A549 (cell line): ENCODE measurements around the gene KIFC3. TPM values are rescaled to one million over a fixed set of nuclear protein-coding genes. Genes with fewer than 3 reads are reported as not detected.
A peak's percentile ranks its signal among the peaks of the same experiment; 100 is the strongest.
"Not testable (repeated sequence)": the region's sequence is repeated elsewhere in the genome, so short reads cannot be mapped to it uniquely, and the experiment has no call there.

Experiments
- ATAC-seq, 2 experiments: fragments of 200-7000 bp in 1 of 2; fragments of >200 bp in 1 of 2; cut with Nextera tagmentation in 1 of 2; cut with Tn5 transposase in 1 of 2; 3 replicates each; pipeline versions ENCODE4 v1.8.0 to v1.9.1; 2018 to 2020; ENCODE audit warnings: mild to moderate bottlenecking in 1 of 2, moderate library complexity in 1 of 2
- CTCF ChIA-PET: fragments of 300-600 bp; sonication (Branson Sonifier 250); formaldehyde crosslinking; extraction: SDS; loops from one replicate; lab custom pipeline; 2021; ENCODE audit warnings: antibody characterized with exemption, inconsistent platforms; lab: Yijun Ruan, JAX
- POLR2A ChIA-PET: fragments of 350-600 bp; formaldehyde crosslinking; extraction: SDS; loops from one replicate; lab custom pipeline; 2021; ENCODE audit warnings: antibody characterized with exemption, inconsistent platforms; lab: Yijun Ruan, JAX
- DNase-seq, 2 experiments: peaks; one replicate each; pipeline versions ENCODE4 v3.0.0 to v3.0.0-alpha.2; 2011 to 2016; ENCODE audit warnings: low read depth in 1 of 2, low spot score in 1 of 2
- FAIRE-seq: peaks from 2 replicates; lab custom pipeline; 2011; peaks lifted over from hg19 to GRCh38; lab: Jason Lieb, UNC
- H3K27ac ChIP-seq, 2 experiments: fragments of >200 bp; sonication (Bioruptor Twin); formaldehyde crosslinking; 3 replicates each; pipeline ENCODE4 v1.5.1; 2016 to 2017
- H3K4me1 ChIP-seq: fragments of >200 bp; sonication (Bioruptor Twin); formaldehyde crosslinking; 3 replicates; pipeline ENCODE4 v1.6.1; 2016
- H3K4me2 ChIP-seq: fragments of >200 bp; sonication (Bioruptor Twin); formaldehyde crosslinking; 3 replicates; pipeline ENCODE4 v1.6.1; 2016
- H3K4me3 ChIP-seq: fragments of >200 bp; sonication (Bioruptor Twin); formaldehyde crosslinking; 3 replicates; pipeline ENCODE4 v1.5.1; 2016
- H3K9me3 ChIP-seq: fragments of >200 bp; sonication (Bioruptor Twin); formaldehyde crosslinking; 3 replicates; pipeline ENCODE4 v1.6.1; 2016
- BHLHE40 ChIP-seq: IDR thresholded peaks from 2 replicates; pipeline ENCODE4 v1.6.1; 2012; ENCODE audit warnings: low read depth, low read length, inconsistent platforms
- CEBPB ChIP-seq, 2 experiments: fragments of >200 bp in 1 of 2; sonication (Bioruptor Twin) in 1 of 2; formaldehyde crosslinking in 1 of 2; IDR thresholded peaks; 2 replicates each; pipeline ENCODE4 v1.6.1; 2012 to 2016
- CHD4 ChIP-seq: fragments of 200-600 bp; sonication (generic); IDR thresholded peaks from 2 replicates; pipeline ENCODE4 v1.6.1; 2016; ENCODE audit warnings: antibody characterized with exemption, mild to moderate bottlenecking, borderline replicate concordance
- EHF ChIP-seq: fragments of 250-450 bp; sonication (Bioruptor Pico); IDR thresholded peaks from 2 replicates; pipeline ENCODE4 v1.5.0; 2020; ENCODE audit warnings: mild to moderate bottlenecking
- EP300 ChIP-seq, 2 experiments: fragments of >200 bp; sonication (Bioruptor Twin); formaldehyde crosslinking; IDR thresholded peaks; 2 replicates in 1 of 2; 3 replicates in 1 of 2; pipeline ENCODE4 v1.6.1; 2016 to 2017
- FOSB ChIP-seq: fragments of 250-450 bp; sonication (Bioruptor Pico); IDR thresholded peaks from 2 replicates; pipeline ENCODE4 v1.5.0; 2020; ENCODE audit warnings: mild to moderate bottlenecking, moderate library complexity
- FOXS1 ChIP-seq: fragments of 250-450 bp; sonication (Bioruptor Pico); IDR thresholded peaks from 2 replicates; pipeline ENCODE4 v1.5.0; 2020; ENCODE audit warnings: mild to moderate bottlenecking, moderate library complexity
- GATA3 ChIP-seq: IDR thresholded peaks from 2 replicates; pipeline ENCODE4 v1.6.1; 2012; ENCODE audit warnings: borderline replicate concordance
- HEYL ChIP-seq: fragments of 250-450 bp; sonication (Bioruptor Pico); IDR thresholded peaks from 2 replicates; pipeline ENCODE4 v1.8.0; 2021; ENCODE audit warnings: mild to moderate bottlenecking, moderate library complexity
- HOXA7 ChIP-seq: fragments of 250-450 bp; sonication (Bioruptor Pico); IDR thresholded peaks from 2 replicates; pipeline ENCODE4 v1.5.0; 2020; ENCODE audit warnings: mild to moderate bottlenecking, moderate library complexity
- HOXB13 ChIP-seq: fragments of 250-450 bp; sonication (Bioruptor Pico); IDR thresholded peaks from 2 replicates; pipeline ENCODE4 v1.5.0; 2020; ENCODE audit warnings: low read depth, mild to moderate bottlenecking, moderate library complexity
- JUN ChIP-seq, 2 experiments: fragments of >200 bp; sonication (Bioruptor Twin); formaldehyde crosslinking; IDR thresholded peaks; 2 replicates in 1 of 2; 3 replicates in 1 of 2; pipeline ENCODE4 v1.6.1; 2016 to 2017
- JUNB ChIP-seq: fragments of >200 bp; sonication (Bioruptor Twin); formaldehyde crosslinking; IDR thresholded peaks from 2 replicates; pipeline ENCODE4 v1.6.1; 2016
- KDM1A ChIP-seq: fragments of 200-600 bp; sonication (generic); IDR thresholded peaks from 2 replicates; pipeline ENCODE4 v1.6.1; 2016; ENCODE audit warnings: low read depth, mild to moderate bottlenecking
- KDM5A ChIP-seq: fragments of 200-600 bp; sonication (generic); IDR thresholded peaks from 2 replicates; pipeline ENCODE4 v1.6.1; 2016; ENCODE audit warnings: antibody characterized with exemption, mild to moderate bottlenecking
- MYC ChIP-seq: IDR thresholded peaks from 2 replicates; pipeline ENCODE4 v1.6.1; 2012; ENCODE audit warnings: mild to moderate bottlenecking, inconsistent platforms, low read length, improper control_type of control experiment, borderline replicate concordance
- POLR2A ChIP-seq: IDR thresholded peaks from 2 replicates; pipeline ENCODE4 v1.6.1; 2012; ENCODE audit warnings: mild to moderate bottlenecking, low read length
- POLR2AphosphoS2 ChIP-seq: conservative IDR thresholded peaks from 2 replicates; pipeline ENCODE4 v1.6.1; 2012; ENCODE audit warnings: low read length, improper control_type of control experiment, inconsistent platforms
- RAD21 ChIP-seq, 2 experiments: fragments of >200 bp in 1 of 2; sonication (Bioruptor Twin) in 1 of 2; formaldehyde crosslinking in 1 of 2; IDR thresholded peaks in 1 of 2; conservative IDR thresholded peaks in 1 of 2; 2 replicates in 1 of 2; 3 replicates in 1 of 2; pipeline ENCODE4 v1.6.1; 2012 to 2018; ENCODE audit warnings: inconsistent platforms in 1 of 2
- SMC3 ChIP-seq: fragments of >200 bp; sonication (Bioruptor Twin); formaldehyde crosslinking; IDR thresholded peaks from 3 replicates; pipeline ENCODE4 v1.6.1; 2018; ENCODE audit warnings: inconsistent platforms
- TP53 ChIP-seq: fragments of 250-450 bp; sonication (Bioruptor Pico); IDR thresholded peaks from 2 replicates; pipeline ENCODE4 v1.5.0; 2021; ENCODE audit warnings: mild to moderate bottlenecking, moderate library complexity
- ZNF302 ChIP-seq: fragments of 250-450 bp; sonication (Bioruptor Pico); IDR thresholded peaks from 2 replicates; pipeline ENCODE4 v1.9.0; 2021; ENCODE audit warnings: inconsistent platforms, mild to moderate bottlenecking, moderate library complexity
- ZSCAN20 ChIP-seq: fragments of 250-450 bp; sonication (Bioruptor Pico); IDR thresholded peaks from 2 replicates; pipeline ENCODE4 v1.8.0; 2022; ENCODE audit warnings: mild to moderate bottlenecking, moderate library complexity
- WGBS: methylation state at CpG from one replicate; pipeline ENCODE4 v1.1.6; 2017; ENCODE audit errors: missing lambda C conversion rate; 5-methylcytosine and 5-hydroxymethylcytosine counted together
- polyA plus RNA-seq, 4 experiments: library from polyadenylated mRNA; depleted of rRNA in 3 of 4; stranded (reverse); fragments of >200 nt; fragmentation: RNase III in 1 of 4; extraction: RNeasy Plus Mini Kit Qiagen cat#74134 plus additional on column Dnase treatment in 1 of 4; gene quantifications; 2 replicates in 3 of 4; 3 replicates in 1 of 4; pipeline ENCODE4 v1.2.3, GENCODE V29; 2011 to 2017
- TF ChIP-seq, protein P1 (sequence below): fragments of 250-450 bp; sonication (Bioruptor Pico); IDR thresholded peaks from 2 replicates; pipeline ENCODE4 v1.5.0; 2021; ENCODE audit warnings: mild to moderate bottlenecking, moderate library complexity, borderline replicate concordance
- TF ChIP-seq, protein P2 (sequence below): IDR thresholded peaks from 2 replicates; pipeline ENCODE4 v1.6.1; 2012
- TF ChIP-seq, protein P3 (sequence below): fragments of 250-450 bp; sonication (Bioruptor Pico); IDR thresholded peaks from 2 replicates; pipeline ENCODE4 v1.5.0; 2020; ENCODE audit warnings: low read depth, mild to moderate bottlenecking, moderate library complexity
- TF ChIP-seq, protein P4 (sequence below): fragments of >200 bp; sonication (Bioruptor Twin); formaldehyde crosslinking; IDR thresholded peaks from 3 replicates; pipeline ENCODE4 v1.6.1; 2016
- TF ChIP-seq, protein P5 (sequence below): fragments of 450-650 bp; IDR thresholded peaks from 2 replicates; pipeline ENCODE4 v1.6.1; 2014; ENCODE audit warnings: antibody characterized with exemption

The KIFC3 gene
- polyA plus RNA-seq, 2 of the 4 experiments (the other 2 are of a cell fraction) = 128 to 178 TPM

DNA sequence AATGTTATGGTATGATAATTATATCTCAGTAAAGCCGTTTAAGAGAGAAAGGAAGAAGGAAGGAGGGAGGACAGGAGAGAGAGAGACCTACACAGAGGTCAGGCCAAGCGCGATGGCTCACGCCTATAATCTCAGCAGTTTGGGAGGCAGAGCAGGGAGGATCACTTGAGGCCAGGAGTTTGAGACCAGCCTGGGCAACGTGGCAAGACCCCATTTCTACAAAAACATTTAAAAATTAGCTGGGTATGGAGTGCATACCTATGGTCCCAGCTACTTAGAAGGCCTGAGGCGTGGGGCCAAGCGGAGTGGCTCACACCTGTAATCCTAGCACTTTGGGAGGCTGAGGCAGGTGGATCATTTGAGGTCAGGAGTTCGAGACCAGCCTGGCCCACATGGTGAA is 9.0 kb upstream of the KIFC3 start:
- ChIA-PET POLR2A (interaction anchor here (1.4 to 4.9 kb wide), 2 partner anchors 12 to 16 kb away, joined by 6 to 43 read pairs; no protein-coding TSS in a partner anchor), CTCF (interaction anchor here (0.8 to 4.0 kb wide), 6 partner anchors 9 to 189 kb away, joined by 3 to 18 read pairs (median 4); partner anchors contain the start of genes KIFC3 and ZNF319)
- not testable (repeated sequence) for DNase-seq, ATAC-seq, H3K9me3 ChIP-seq, H3K4me3 ChIP-seq, FAIRE-seq
- WGBS = 77% methylated on average over 8 of the region's 8 CpGs
- TF ChIP-seq FOSB (CRISPR knock-in tag) = peak; percentile 3; the same call in 1 of the 2 replicates
- TF ChIP-seq HOXB13 (CRISPR knock-in tag) = peak; percentile 73
- TF ChIP-seq JUN (IDR thresholded peaks at IDR 0.05) = peak in 1 of 2 experiments; percentile 39; a peak in 1 of 5 replicates
- TF ChIP-seq HEYL = 0 out of 2 replicates have a peak, but pooled peaks have one; percentile 62
- H3K27ac ChIP-seq = peak overlapping the region; percentile 91 to 97
- H3K4me1 ChIP-seq = peaks cover 84% of the 10 kb centered on the region
- H3K4me2 ChIP-seq = peak overlapping the region; percentile 71; the same call in 2 of the 3 replicates

DNA sequence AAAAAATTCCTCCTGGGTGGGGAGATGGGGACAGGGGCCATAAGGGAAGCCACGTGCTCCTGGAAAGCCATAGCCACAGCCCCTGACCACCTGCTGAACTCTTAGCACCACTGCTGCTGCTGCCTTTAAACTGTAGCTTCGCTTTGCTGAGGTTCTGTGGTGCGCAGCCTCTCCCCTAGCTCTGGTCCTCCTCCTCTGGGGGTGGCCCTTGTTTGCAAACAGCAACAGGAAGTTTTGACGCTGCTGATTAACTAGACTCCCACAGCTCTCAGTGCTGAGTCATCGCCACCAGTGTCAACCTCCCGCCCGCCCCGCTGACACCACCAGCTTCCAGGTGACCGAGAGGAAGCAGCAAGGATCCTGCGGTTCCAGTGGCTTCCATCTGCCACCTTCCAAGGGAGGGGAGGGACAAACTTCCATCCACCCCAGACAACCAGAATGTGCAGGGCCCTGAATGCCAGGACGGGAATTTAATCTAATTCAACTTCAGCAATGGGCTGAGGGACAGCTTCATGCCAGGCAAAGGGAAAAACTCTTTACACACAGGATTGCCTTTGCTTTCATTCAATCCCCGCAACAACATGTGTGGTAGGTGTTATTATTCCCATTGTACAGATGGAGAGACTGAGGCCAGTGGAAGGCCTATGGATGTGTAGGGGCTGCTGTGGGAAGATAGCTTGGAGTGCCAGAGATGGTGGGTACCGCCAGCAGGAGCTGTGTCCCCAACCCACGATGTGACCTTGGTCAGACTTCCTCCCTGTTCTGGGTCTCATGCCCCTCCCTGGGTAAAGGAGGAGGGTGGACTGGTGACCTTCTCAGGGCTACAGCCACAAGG is 8.1 kb upstream of the KIFC3 start:
- ATAC-seq (peak; percentile 71 to 81), FAIRE-seq (peak; percentile 91), DNase-seq (peak; percentile 94 to 98)
- H3K27ac ChIP-seq = peak overlapping the region; percentile 91 to 97
- H3K4me2 ChIP-seq = peak overlapping the region; percentile 71
- H3K4me1 ChIP-seq = peaks cover 84% of the 10 kb centered on the region
- ChIA-PET POLR2A (interaction anchor here (0.9 to 4.9 kb wide), 6 partner anchors 11 to 53 kb away, joined by 3 to 43 read pairs (median 5); no protein-coding TSS in a partner anchor), CTCF (interaction anchor here (0.8 to 4.6 kb wide), 12 partner anchors 8 to 234 kb away, joined by 3 to 24 read pairs (median 6); partner anchors contain the start of genes KIFC3 and ZNF319)
- WGBS = 12% methylated on average over 14 of the region's 14 CpGs
- peak overlapping the region; percentile 4; the same call in 1 of the 3 replicates for H3K4me3 ChIP-seq
- H3K9me3 ChIP-seq = no peaks in the 10 kb centered on the region
- TF ChIP-seq MYC = no peak
- no peak; the same call in 1 of the 2 replicates for TF ChIP-seq HOXB13 (CRISPR knock-in tag)
- TF ChIP-seq JUNB = peak; percentile 45; the same call in 1 of the 2 replicates
- TF ChIP-seq, protein P1, sequence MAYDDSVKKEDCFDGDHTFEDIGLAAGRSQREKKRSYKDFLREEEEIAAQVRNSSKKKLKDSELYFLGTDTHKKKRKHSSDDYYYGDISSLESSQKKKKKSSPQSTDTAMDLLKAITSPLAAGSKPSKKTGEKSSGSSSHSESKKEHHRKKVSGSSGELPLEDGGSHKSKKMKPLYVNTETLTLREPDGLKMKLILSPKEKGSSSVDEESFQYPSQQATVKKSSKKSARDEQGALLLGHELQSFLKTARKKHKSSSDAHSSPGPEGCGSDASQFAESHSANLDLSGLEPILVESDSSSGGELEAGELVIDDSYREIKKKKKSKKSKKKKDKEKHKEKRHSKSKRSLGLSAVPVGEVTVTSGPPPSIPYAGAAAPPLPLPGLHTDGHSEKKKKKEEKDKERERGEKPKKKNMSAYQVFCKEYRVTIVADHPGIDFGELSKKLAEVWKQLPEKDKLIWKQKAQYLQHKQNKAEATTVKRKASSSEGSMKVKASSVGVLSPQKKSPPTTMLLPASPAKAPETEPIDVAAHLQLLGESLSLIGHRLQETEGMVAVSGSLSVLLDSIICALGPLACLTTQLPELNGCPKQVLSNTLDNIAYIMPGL (CRISPR knock-in tag) = no peak
- no peak for TF ChIP-seq POLR2AphosphoS2
- TF ChIP-seq ZSCAN20 (CRISPR knock-in tag) = peak; percentile 83
- TF ChIP-seq KDM1A = peak; percentile 96
- TF ChIP-seq ZNF302 (CRISPR knock-in tag) = peak; percentile 20; the same call in 1 of the 2 replicates
- peak; percentile 86 to 92 for TF ChIP-seq JUN (IDR thresholded peaks at IDR 0.05)
- TF ChIP-seq BHLHE40 = no peak
- TF ChIP-seq RAD21 (conservative IDR thresholded peaks at IDR 0.05 in 1 of 2, IDR thresholded peaks at IDR 0.05 in 1 of 2) = peak; percentile 3 to 51; a peak in 3 of 5 replicates
- peak; percentile 34 for TF ChIP-seq FOSB (CRISPR knock-in tag)
- TF ChIP-seq, protein P2, sequence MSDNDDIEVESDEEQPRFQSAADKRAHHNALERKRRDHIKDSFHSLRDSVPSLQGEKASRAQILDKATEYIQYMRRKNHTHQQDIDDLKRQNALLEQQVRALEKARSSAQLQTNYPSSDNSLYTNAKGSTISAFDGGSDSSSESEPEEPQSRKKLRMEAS = peak; percentile 94
- TF ChIP-seq HOXA7 (CRISPR knock-in tag) = peak; percentile 64; the same call in 1 of the 2 replicates
- TF ChIP-seq, protein P3, sequence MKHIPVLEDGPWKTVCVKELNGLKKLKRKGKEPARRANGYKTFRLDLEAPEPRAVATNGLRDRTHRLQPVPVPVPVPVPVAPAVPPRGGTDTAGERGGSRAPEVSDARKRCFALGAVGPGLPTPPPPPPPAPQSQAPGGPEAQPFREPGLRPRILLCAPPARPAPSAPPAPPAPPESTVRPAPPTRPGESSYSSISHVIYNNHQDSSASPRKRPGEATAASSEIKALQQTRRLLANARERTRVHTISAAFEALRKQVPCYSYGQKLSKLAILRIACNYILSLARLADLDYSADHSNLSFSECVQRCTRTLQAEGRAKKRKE (CRISPR knock-in tag) = peak; percentile 24; the same call in 1 of the 2 replicates
- no peak for TF ChIP-seq TP53 (CRISPR knock-in tag)
- TF ChIP-seq CHD4 = 0 out of 2 replicates have a peak, but pooled peaks have one; percentile 78
- peak; percentile 90 to 91 for TF ChIP-seq EP300 (IDR thresholded peaks at IDR 0.05)
- TF ChIP-seq EHF (CRISPR knock-in tag) = 0 out of 2 replicates have a peak, but pooled peaks have one; percentile 17
- TF ChIP-seq KDM5A = no peak
- TF ChIP-seq SMC3 = peak; percentile 31; the same call in 2 of the 3 replicates
- TF ChIP-seq, protein P4, sequence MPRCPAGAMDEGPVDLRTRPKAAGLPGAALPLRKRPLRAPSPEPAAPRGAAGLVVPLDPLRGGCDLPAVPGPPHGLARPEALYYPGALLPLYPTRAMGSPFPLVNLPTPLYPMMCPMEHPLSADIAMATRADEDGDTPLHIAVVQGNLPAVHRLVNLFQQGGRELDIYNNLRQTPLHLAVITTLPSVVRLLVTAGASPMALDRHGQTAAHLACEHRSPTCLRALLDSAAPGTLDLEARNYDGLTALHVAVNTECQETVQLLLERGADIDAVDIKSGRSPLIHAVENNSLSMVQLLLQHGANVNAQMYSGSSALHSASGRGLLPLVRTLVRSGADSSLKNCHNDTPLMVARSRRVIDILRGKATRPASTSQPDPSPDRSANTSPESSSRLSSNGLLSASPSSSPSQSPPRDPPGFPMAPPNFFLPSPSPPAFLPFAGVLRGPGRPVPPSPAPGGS = peak; percentile 72; the same call in 1 of the 3 replicates
- TF ChIP-seq CEBPB (IDR thresholded peaks at IDR 0.05) = peak in 1 of 2 experiments; percentile 75; a peak in 2 of 4 replicates
- TF ChIP-seq FOXS1 = 0 out of 2 replicates have a peak, but pooled peaks have one; percentile 9
- peak; percentile 56 for TF ChIP-seq POLR2A
- TF ChIP-seq, protein P5, sequence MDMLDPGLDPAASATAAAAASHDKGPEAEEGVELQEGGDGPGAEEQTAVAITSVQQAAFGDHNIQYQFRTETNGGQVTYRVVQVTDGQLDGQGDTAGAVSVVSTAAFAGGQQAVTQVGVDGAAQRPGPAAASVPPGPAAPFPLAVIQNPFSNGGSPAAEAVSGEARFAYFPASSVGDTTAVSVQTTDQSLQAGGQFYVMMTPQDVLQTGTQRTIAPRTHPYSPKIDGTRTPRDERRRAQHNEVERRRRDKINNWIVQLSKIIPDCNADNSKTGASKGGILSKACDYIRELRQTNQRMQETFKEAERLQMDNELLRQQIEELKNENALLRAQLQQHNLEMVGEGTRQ = peak; percentile 44; the same call in 1 of the 2 replicates
- TF ChIP-seq GATA3 = peak; percentile 92
